GM12878 (cell line): ENCODE results near the gene FOXF1. TPM values are rescaled to one million over a fixed set of nuclear protein-coding genes. Genes with fewer than 3 reads are reported as not detected.

Source experiments
- ATAC-seq: fragments of 200-7000 bp; cut with Tn5 transposase; 3 replicates; pipeline ENCODE4 v1.9.1; 2020; ENCODE audit warnings: mild to moderate bottlenecking, moderate library complexity
- BruUV-seq: library from RNA; stranded (reverse); fragments of 400-500 nt; replicated peaks from 2 replicates; lab custom pipeline; 2021; lab: Mats Ljungman, UMichigan
- CTCF ChIA-PET: fragments of 300-600 bp; sonication (Branson Sonifier 250); formaldehyde crosslinking; extraction: SDS; loops from one replicate; lab custom pipeline; 2021; ENCODE audit warnings: inconsistent platforms; lab: Yijun Ruan, JAX
- POLR2A ChIA-PET: fragments of 350-600 bp; formaldehyde crosslinking; extraction: SDS; loops from one replicate; lab custom pipeline; 2021; ENCODE audit warnings: inconsistent platforms; lab: Charles Lee
- RAD21 ChIA-PET: fragments of 300-600 bp; sonication (Branson Sonifier 250); formaldehyde crosslinking; loops from one replicate; lab custom pipeline; 2023; ENCODE audit warnings: antibody characterized with exemption; ENCODE audit not compliant: unreplicated experiment; lab: Charles Lee
- SMC1A ChIA-PET: fragments of 300-600 bp; sonication (Branson Sonifier 250); formaldehyde crosslinking; loops from one replicate; lab custom pipeline; 2023; ENCODE audit not compliant: unreplicated experiment, uncharacterized antibody; lab: Charles Lee
- DNase-seq: peaks from one replicate; pipeline ENCODE4 v3.0.0-alpha.2; 2011; ENCODE audit warnings: low read depth, low spot score
- FAIRE-seq: peaks from 3 replicates; lab custom pipeline; 2011; peaks lifted over from hg19 to GRCh38; lab: Jason Lieb, UNC
- H2AFZ ChIP-seq: 2 replicates; pipeline ENCODE4 v1.6.0; 2011; ENCODE audit warnings: low read depth, low read length, control low read depth; ENCODE audit not compliant: control insufficient read depth
- H3K27ac ChIP-seq: 2 replicates; pipeline ENCODE4 v1.5.1; 2011; ENCODE audit warnings: control low read depth; ENCODE audit not compliant: control insufficient read depth, insufficient read depth
- H3K27me3 ChIP-seq, 2 experiments: replicated peaks in 1 of 2; 2 replicates each; pipeline versions ENCODE4 v1.6.0 to v1.6.1; 2011; ENCODE audit warnings: low read length in 1 of 2; ENCODE audit not compliant: control insufficient read depth in 2 of 2, insufficient read depth in 2 of 2
- H3K36me3 ChIP-seq, 2 experiments: 2 replicates each; pipeline ENCODE4 v1.5.1; 2011; ENCODE audit warnings: low read length in 1 of 2; ENCODE audit not compliant: control insufficient read depth in 2 of 2, insufficient read depth in 2 of 2
- H3K4me1 ChIP-seq: 2 replicates; pipeline ENCODE4 v1.6.1; 2011; ENCODE audit warnings: mild to moderate bottlenecking, low read length, moderate library complexity, mixed read lengths; ENCODE audit not compliant: control insufficient read depth, insufficient read depth
- H3K4me2 ChIP-seq: 2 replicates; pipeline ENCODE4 v1.6.0; 2011; ENCODE audit warnings: control low read depth; ENCODE audit not compliant: control insufficient read depth, insufficient read depth
- H3K4me3 ChIP-seq: fragments of 200-600 bp; sonication (generic); 2 replicates; pipeline ENCODE4 v1.5.1; 2016
- H3K79me2 ChIP-seq: 2 replicates; pipeline ENCODE4 v1.6.0; 2011; ENCODE audit warnings: low read length; ENCODE audit not compliant: control insufficient read depth, insufficient read depth
- H3K9ac ChIP-seq: 2 replicates; pipeline ENCODE4 v1.8.0; 2011; ENCODE audit warnings: low read length, control low read depth, mixed read lengths; ENCODE audit not compliant: control insufficient read depth, insufficient read depth
- H3K9me3 ChIP-seq: replicated peaks from 3 replicates; pipeline ENCODE4 v1.5.1; 2011; ENCODE audit warnings: mild to moderate bottlenecking, low read length; ENCODE audit not compliant: control insufficient read depth, insufficient read depth
- H4K20me1 ChIP-seq: 2 replicates; pipeline ENCODE4 v1.6.0; 2011; ENCODE audit not compliant: control insufficient read depth, insufficient read depth
- CBX5 ChIP-seq: sonication (generic); IDR thresholded peaks from 2 replicates; pipeline ENCODE4 v1.6.1; 2016; ENCODE audit warnings: low read depth, moderate library complexity, mild to moderate bottlenecking, inconsistent platforms
- IKZF2 ChIP-seq, 2 experiments: fragments of 450-650 bp; IDR thresholded peaks; 2 replicates each; pipeline ENCODE4 v1.6.1; 2017; ENCODE audit warnings: mild to moderate bottlenecking in 2 of 2, moderate library complexity in 2 of 2
- MYB ChIP-seq: fragments of 150-350 bp; IDR thresholded peaks from 2 replicates; pipeline ENCODE4 v1.6.1; 2014; ENCODE audit warnings: mild to moderate bottlenecking, low read depth, low read length, borderline replicate concordance
- SKIL ChIP-seq: fragments of 450-650 bp; IDR thresholded peaks from 2 replicates; pipeline ENCODE4 v1.6.1; 2017; ENCODE audit warnings: mild to moderate bottlenecking, low read depth, inconsistent platforms; ENCODE audit not compliant: poor library complexity, severe bottlenecking
- SRF ChIP-seq, 2 experiments: IDR thresholded peaks; 2 replicates each; pipeline ENCODE4 v1.6.1; 2011; ENCODE audit warnings: low read depth in 2 of 2, low read length in 2 of 2, mild to moderate bottlenecking in 1 of 2, moderate library complexity in 1 of 2
- ZBTB40 ChIP-seq: fragments of 450-650 bp; IDR thresholded peaks from 2 replicates; pipeline ENCODE4 v1.6.1; 2016; ENCODE audit warnings: mild to moderate bottlenecking, moderate library complexity, borderline replicate concordance
- ZNF217 ChIP-seq: fragments of 450-650 bp; IDR thresholded peaks from 2 replicates; pipeline ENCODE4 v1.6.1; 2017; ENCODE audit warnings: antibody characterized with exemption, mild to moderate bottlenecking
- ZNF592 ChIP-seq: fragments of 450-650 bp; IDR thresholded peaks from 2 replicates; pipeline ENCODE4 v1.6.1; 2017; ENCODE audit warnings: mild to moderate bottlenecking, moderate library complexity
- WGBS: methylation state at CpG from one replicate; pipeline ENCODE4 v1.1.6; 2016; ENCODE audit warnings: low lambda C conversion rate; ENCODE audit not compliant: insufficient replicate concordance, insufficient coverage; ENCODE audit errors: missing lambda C conversion rate; 5-methylcytosine and 5-hydroxymethylcytosine counted together
- in situ Hi-C: fragments of 300-500 bp; cut with MboI; formaldehyde crosslinking; loops from 9 replicates; pipeline ENCODE4 v1.14.3; 2018; ENCODE audit warnings: mixed read lengths
- intact Hi-C: fragments of 100-400 bp; cut with micrococcal nuclease; formaldehyde crosslinking; loops from one replicate; pipeline ENCODE4 v1.14.2; 2022; ENCODE audit not compliant: unreplicated experiment
- polyA plus RNA-seq, 11 experiments: library from polyadenylated mRNA; depleted of rRNA in 4 of 11; unstranded in 6 of 11; stranded (reverse) in 5 of 11; fragments of >200 nt; fragmentation: Nextera tagmentation in 4 of 11; fragmentation: Illumina TruSeq in 1 of 11; extraction: Ambion mirVana in 4 of 11; extraction: Trizol in 1 of 11; gene quantifications; 1 replicate in 1 of 11; 2 replicates in 10 of 11; pipeline versions ENCODE4 v1.2.1 to v1.2.3, GENCODE V29; 2011 to 2016; ENCODE audit warnings: inconsistent platforms in 2 of 11, missing spikeins in 2 of 11, low read depth in 1 of 11
- total RNA-seq, 4 experiments: library from RNA; depleted of rRNA in 3 of 4; stranded (reverse); fragments of >200 nt in 3 of 4; fragmentation: Illumina TruSeq in 1 of 4; extraction: Trizol in 1 of 4; gene quantifications; 2 replicates each; pipeline versions ENCODE4 v1.2.1 to v1.2.3, GENCODE V29; 2013 to 2021

The FOXF1 gene
- total and polyA plus RNA-seq, 10 of the 15 experiments (the other 5 are each of a cell fraction or from before 2014, with no cell fraction given): 0.01 TPM; not detected in 9

GRCh38 chr16:86485746-86486145 lies 24.6 kb upstream of the FOXF1 start:
- POLR2A ChIA-PET: no interaction called here
- BruUV-seq: no TSS peak
- TF ChIP-seq IKZF2 (IDR thresholded peaks at IDR 0.05) (no peak), ZNF592 (no peak), SRF (IDR thresholded peaks at IDR 0.05; ENCODE audit: low read depth in 2 of 2, low read length in 2 of 2) (no peak), SKIL (no peak), ZBTB40 (no peak), MYB (no peak), ZNF217 (no peak), CBX5 (no peak)

More at GRCh38 chr16:86485746-86486145, 24.6 kb upstream of the FOXF1 start:
- no peak for ATAC-seq
- Histone ChIP-seq H3K79me2 (no peaks in the 10 kb centered on the region), H3K4me2 (no peak overlapping the region), H4K20me1 (no peaks in the 10 kb centered on the region), H3K9ac (no peak overlapping the region), H2AFZ (no peak overlapping the region), H3K36me3 (no peaks in the 10 kb centered on the region), H3K4me1 (no peaks in the 10 kb centered on the region), H3K27ac (no peak overlapping the region), H3K9me3 (no peaks in the 10 kb centered on the region; the same call in 2 of the 3 replicates), H3K27me3 (peaks cover 0 to 1% of the 10 kb centered on the region in 2 experiments; a peak in 3 of 4 replicates), H3K4me3 (no peak overlapping the region)
- ChIA-PET CTCF (no interaction called here), SMC1A (no interaction called here), RAD21 (no interaction called here)
- 23% methylated on average over 3 of the region's 3 CpGs for WGBS
- intact Hi-C loops (no loop called here), in situ Hi-C loops (no loop called here)
- no peak for FAIRE-seq
- no peak for DNase-seq
